ENCODE data around the gene XYLT1. TPM values are rescaled to one million over a fixed set of nuclear protein-coding genes. Genes with fewer than 3 reads are reported as not detected.

Gene XYLT1
- total and polyA plus RNA-seq, 2 experiments from 2014 or later: 4.5 to 26.3 TPM

GRCh38 chr16:17082095-17082882 is 388.5 kb downstream of the XYLT1 start:
- no peaks in the 10 kb centered on the region for H3K36me3 ChIP-seq (ENCODE audit: low read depth)
- H3K4me1 ChIP-seq (ENCODE audit: insufficient read depth): no peaks in the 10 kb centered on the region

GRCh38 chr16:17080105-17080504 is 390.7 kb downstream of the XYLT1 start:
- H3K9me3 ChIP-seq (ENCODE audit: low read depth): no peaks in the 10 kb centered on the region
- H3K4me2 ChIP-seq (ENCODE audit: unreplicated experiment): no peak overlapping the region
- no peak for DNase-seq
- TF ChIP-seq EZH2phosphoT487 (IDR thresholded peaks at IDR 0.05; ENCODE audit: insufficient read depth, low read depth): no peak
- no peak for TF ChIP-seq EZH2 (IDR thresholded peaks at IDR 0.05; ENCODE audit: insufficient read depth, poor library complexity, severe bottlenecking)
- no peaks in the 10 kb centered on the region for H4K20me1 ChIP-seq (ENCODE audit: insufficient read depth)
- no peak overlapping the region for H3K9ac ChIP-seq
- no peak overlapping the region for H3K4me3 ChIP-seq
- no peaks in the 10 kb centered on the region for H3K79me2 ChIP-seq (ENCODE audit: insufficient read depth)
- H3K27me3 ChIP-seq (replicated peaks; ENCODE audit: insufficient read depth): no peaks in the 10 kb centered on the region
- H3K9me2 ChIP-seq (ENCODE audit: insufficient read depth): no peaks in the 10 kb centered on the region
- H3K4me1 ChIP-seq (ENCODE audit: insufficient read depth): no peaks in the 10 kb centered on the region
- WGBS, 2 experiments (ENCODE audit: low coverage in 1 of 2, low lambda C conversion rate in 2 of 2, missing lambda C conversion rate in 2 of 2): 13% methylated on average over 1 of the region's 1 CpG; no CpG with 5 or more reads in 1 of the 2 experiments
- H3K27ac ChIP-seq: no peak overlapping the region
- H2AFZ ChIP-seq: no peak overlapping the region
- in situ Hi-C loops (cut with MboI): no loop called here
- no peaks in the 10 kb centered on the region for H3K36me3 ChIP-seq (ENCODE audit: low read depth)
- no peaks in the 10 kb centered on the region for H3F3A ChIP-seq (ENCODE audit: insufficient read depth)

More at GRCh38 chr16:17082095-17082882, 388.5 kb downstream of the XYLT1 start:
- Histone ChIP-seq H3K9ac (no peak overlapping the region), H4K20me1 (ENCODE audit: insufficient read depth) (no peaks in the 10 kb centered on the region), H3K27ac (no peak overlapping the region), H3K4me3 (no peak overlapping the region), H3F3A (ENCODE audit: insufficient read depth) (no peaks in the 10 kb centered on the region), H3K79me2 (ENCODE audit: insufficient read depth) (no peaks in the 10 kb centered on the region), H2AFZ (no peak overlapping the region), H3K4me2 (ENCODE audit: unreplicated experiment) (no peak overlapping the region), H3K9me3 (ENCODE audit: low read depth) (no peaks in the 10 kb centered on the region), H3K9me2 (ENCODE audit: insufficient read depth) (no peaks in the 10 kb centered on the region), H3K27me3 (replicated peaks; ENCODE audit: insufficient read depth) (no peaks in the 10 kb centered on the region)
- TF ChIP-seq EZH2phosphoT487 (IDR thresholded peaks at IDR 0.05; ENCODE audit: insufficient read depth, low read depth): no peak
- TF ChIP-seq EZH2 (IDR thresholded peaks at IDR 0.05; ENCODE audit: insufficient read depth, poor library complexity, severe bottlenecking): no peak
- no peak for DNase-seq
- in situ Hi-C loops (cut with MboI): no loop called here
- WGBS, 2 experiments (ENCODE audit: low coverage in 1 of 2, low lambda C conversion rate in 2 of 2, missing lambda C conversion rate in 2 of 2): 33 to 42% methylated on average over 7 of the region's 7 CpGs

- Histone ChIP-seq H3K27me3 (replicated peaks; ENCODE audit: insufficient read depth) (no peaks in the 10 kb centered on the region), H3K36me3 (ENCODE audit: low read depth) (no peaks in the 10 kb centered on the region), H3K9me2 (ENCODE audit: insufficient read depth) (no peaks in the 10 kb centered on the region), H3K79me2 (ENCODE audit: insufficient read depth) (no peaks in the 10 kb centered on the region), H2AFZ (no peak overlapping the region), H3K4me3 (no peak overlapping the region), H3K4me1 (ENCODE audit: insufficient read depth) (no peaks in the 10 kb centered on the region), H3K9ac (no peak overlapping the region), H3F3A (ENCODE audit: insufficient read depth) (no peaks in the 10 kb centered on the region), H4K20me1 (ENCODE audit: insufficient read depth) (no peaks in the 10 kb centered on the region), H3K27ac (no peak overlapping the region), H3K9me3 (ENCODE audit: low read depth) (no peaks in the 10 kb centered on the region), H3K4me2 (ENCODE audit: unreplicated experiment) (no peak overlapping the region)
- in situ Hi-C loops (cut with MboI): no loop called here
- TF ChIP-seq EZH2 (IDR thresholded peaks at IDR 0.05; ENCODE audit: insufficient read depth, poor library complexity, severe bottlenecking) (no peak), EZH2phosphoT487 (IDR thresholded peaks at IDR 0.05; ENCODE audit: insufficient read depth, low read depth) (no peak)
- no peak for DNase-seq
- WGBS, 2 experiments (ENCODE audit: low coverage in 1 of 2, low lambda C conversion rate in 2 of 2, missing lambda C conversion rate in 2 of 2): 31 to 41% methylated on average over 5 of the region's 5 CpGs
Observed at GRCh38 chr16:17078931-17079631, 391.7 kb downstream of the XYLT1 start.

- Histone ChIP-seq H2AFZ (no peak overlapping the region), H3K4me2 (ENCODE audit: unreplicated experiment) (no peak overlapping the region), H3K9me2 (ENCODE audit: insufficient read depth) (no peaks in the 10 kb centered on the region), H3K9me3 (ENCODE audit: low read depth) (no peaks in the 10 kb centered on the region), H3F3A (ENCODE audit: insufficient read depth) (no peaks in the 10 kb centered on the region), H3K4me1 (ENCODE audit: insufficient read depth) (no peaks in the 10 kb centered on the region), H3K4me3 (no peak overlapping the region), H3K9ac (no peak overlapping the region), H3K36me3 (ENCODE audit: low read depth) (no peaks in the 10 kb centered on the region), H3K27me3 (replicated peaks; ENCODE audit: insufficient read depth) (no peaks in the 10 kb centered on the region), H3K27ac (no peak overlapping the region), H3K79me2 (ENCODE audit: insufficient read depth) (no peaks in the 10 kb centered on the region), H4K20me1 (ENCODE audit: insufficient read depth) (no peaks in the 10 kb centered on the region)
- in situ Hi-C loops (cut with MboI): no loop called here
- no peak for DNase-seq
- TF ChIP-seq EZH2 (IDR thresholded peaks at IDR 0.05; ENCODE audit: insufficient read depth, poor library complexity, severe bottlenecking) (no peak), EZH2phosphoT487 (IDR thresholded peaks at IDR 0.05; ENCODE audit: insufficient read depth, low read depth) (no peak)
- WGBS, 2 experiments (ENCODE audit: low coverage in 1 of 2, low lambda C conversion rate in 2 of 2, missing lambda C conversion rate in 2 of 2): 58 to 60% methylated on average over 5 of the region's 5 CpGs
Observed at GRCh38 chr16:17076818-17077498, 393.8 kb downstream of the XYLT1 start.
